HG03442 (cell line): ENCODE data around the gene FAT1.

Experiments
- ATAC-seq: cut with Tn5 transposase; IDR thresholded peaks from one replicate; pipeline ENCODE4 v1.9.1; 2021; ENCODE audit warnings: mild to moderate bottlenecking, moderate library complexity; ENCODE audit not compliant: unreplicated experiment

The FAT1 gene

DNA sequence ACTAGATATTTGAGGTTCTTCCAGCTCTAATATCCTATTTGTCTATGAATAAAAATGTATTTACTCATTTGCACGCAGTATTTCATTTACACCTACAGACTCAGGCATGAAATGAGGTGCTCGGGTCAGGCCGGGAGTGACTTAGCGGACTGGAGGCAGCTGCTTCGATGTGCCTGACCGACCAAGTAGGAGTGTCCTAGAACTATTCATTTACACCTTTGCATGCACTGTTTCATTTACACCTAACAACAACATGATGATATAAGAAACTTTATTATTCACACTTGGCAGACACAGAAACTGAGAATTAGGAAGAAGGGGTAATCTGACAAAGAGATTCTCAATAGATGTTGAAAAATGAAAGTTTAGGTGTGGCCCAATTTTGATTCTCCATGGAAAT lies 28.7 kb upstream of the FAT1 start:
- ATAC-seq: no peak

- ATAC-seq: no peak
Measured at GRCh38 chr4:186749611-186750281, 26.1 kb upstream of the FAT1 start.

DNA sequence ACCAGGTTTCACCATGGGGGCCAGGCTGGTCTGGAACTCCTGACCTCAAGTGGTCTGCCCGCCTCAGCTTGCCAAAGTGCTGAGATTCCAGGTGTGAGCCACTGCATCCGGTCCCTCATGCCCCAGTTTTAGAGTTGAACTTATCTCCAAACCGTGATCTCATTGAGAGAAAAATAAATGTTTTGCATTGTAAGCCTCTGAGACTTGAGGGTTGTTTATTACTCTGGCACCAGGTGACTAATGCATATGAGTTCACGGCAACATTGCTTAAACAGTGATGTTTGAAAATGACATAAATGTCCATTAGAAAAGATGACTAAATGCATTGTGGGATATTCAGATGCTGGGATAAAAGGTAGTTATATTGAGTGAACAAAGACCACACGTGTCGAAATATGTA lies 22.9 kb upstream of the FAT1 start:
- ATAC-seq: no peak

DNA sequence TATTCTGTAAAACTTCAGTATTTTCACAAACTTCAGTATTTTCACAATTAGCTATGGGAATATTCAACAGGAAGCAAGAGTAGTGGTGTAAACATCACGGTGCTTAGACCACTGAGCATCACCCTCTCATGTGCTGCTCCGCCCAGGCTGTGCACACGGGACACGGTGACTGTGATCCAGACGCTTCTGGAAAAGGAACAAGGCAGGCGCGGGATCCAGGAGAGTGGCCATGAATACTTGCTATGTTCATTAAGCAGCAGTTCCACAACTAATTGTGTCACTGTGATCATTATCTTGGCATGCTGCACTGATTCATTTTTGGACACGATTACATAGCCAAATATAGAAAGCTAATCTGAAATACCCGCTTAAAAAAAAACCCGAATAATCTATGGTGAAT lies 19.6 kb upstream of the FAT1 start:
- no peak for ATAC-seq

GRCh38 chr4:186740822-186741221 lies 17.2 kb upstream of the FAT1 start:
- no peak for ATAC-seq

DNA sequence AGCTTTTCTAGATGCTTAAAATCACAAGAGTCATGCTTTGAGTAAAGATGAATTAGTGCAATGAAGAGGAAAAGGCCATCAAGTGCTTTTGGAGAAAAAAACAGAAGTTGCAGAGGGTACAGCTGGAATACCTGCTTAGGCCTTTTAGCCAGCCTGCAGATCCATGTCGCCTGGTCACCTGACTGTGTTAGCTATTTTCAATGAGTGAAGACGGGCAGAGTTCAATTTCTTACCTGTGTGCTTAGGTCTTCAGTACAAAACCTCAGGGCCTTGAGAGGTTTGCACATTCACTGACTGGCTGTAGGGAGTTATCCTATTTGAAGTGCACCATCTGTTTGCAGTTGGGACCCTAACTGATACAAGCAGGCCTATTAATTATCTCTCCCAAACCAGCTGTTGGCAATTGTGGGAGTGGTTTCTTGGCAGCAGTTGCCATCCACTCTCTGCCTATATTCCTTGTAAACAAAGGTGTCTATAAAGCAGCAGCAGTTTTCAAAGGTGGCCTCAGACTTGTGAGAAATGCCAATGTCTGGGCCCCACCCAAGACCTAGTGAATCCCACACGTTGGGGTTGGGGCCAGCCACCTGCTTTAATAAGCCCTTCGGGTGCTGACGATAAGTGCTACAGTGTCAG lies 16.3 kb upstream of the FAT1 start:
- no peak for ATAC-seq

- ATAC-seq: no peak
Measured at GRCh38 chr4:186739317-186739716, 15.7 kb upstream of the FAT1 start.

- no peak for ATAC-seq
Measured at GRCh38 chr4:186738421-186738820, 14.8 kb upstream of the FAT1 start.

DNA sequence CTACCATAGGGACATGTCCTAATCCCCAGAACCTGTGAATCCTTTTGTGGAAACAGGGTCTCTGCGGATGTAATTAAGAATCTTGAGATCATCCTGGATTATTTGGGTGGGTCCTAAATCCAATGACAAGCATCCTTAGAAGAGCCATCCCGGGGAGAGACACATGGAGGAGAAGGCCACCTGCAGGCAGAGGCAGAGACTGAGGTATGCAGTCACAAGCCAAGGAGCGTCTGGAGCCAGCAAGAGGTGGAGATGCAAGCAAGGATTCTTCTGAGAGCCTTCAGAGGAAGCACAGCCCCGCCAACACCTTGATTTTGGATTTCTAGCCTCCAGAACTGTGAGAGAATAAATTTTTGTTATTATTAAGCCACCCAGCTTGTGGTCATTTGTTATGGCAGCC lies 13.8 kb upstream of the FAT1 start:
- ATAC-seq: no peak

GRCh38 chr4:186736466-186736865 lies 12.8 kb upstream of the FAT1 start:
- ATAC-seq: no peak

GRCh38 chr4:186734251-186734650 lies 10.6 kb upstream of the FAT1 start:
- no peak for ATAC-seq

GRCh38 chr4:186733778-186734177 lies 10.1 kb upstream of the FAT1 start:
- no peak for ATAC-seq

- no peak for ATAC-seq
Measured at GRCh38 chr4:186730621-186731020, 7.0 kb upstream of the FAT1 start.

GRCh38 chr4:186729856-186730255 lies 6.2 kb upstream of the FAT1 start:
- ATAC-seq: no peak

- ATAC-seq: no peak
Measured at GRCh38 chr4:186728631-186729271, 5.1 kb upstream of the FAT1 start.

DNA sequence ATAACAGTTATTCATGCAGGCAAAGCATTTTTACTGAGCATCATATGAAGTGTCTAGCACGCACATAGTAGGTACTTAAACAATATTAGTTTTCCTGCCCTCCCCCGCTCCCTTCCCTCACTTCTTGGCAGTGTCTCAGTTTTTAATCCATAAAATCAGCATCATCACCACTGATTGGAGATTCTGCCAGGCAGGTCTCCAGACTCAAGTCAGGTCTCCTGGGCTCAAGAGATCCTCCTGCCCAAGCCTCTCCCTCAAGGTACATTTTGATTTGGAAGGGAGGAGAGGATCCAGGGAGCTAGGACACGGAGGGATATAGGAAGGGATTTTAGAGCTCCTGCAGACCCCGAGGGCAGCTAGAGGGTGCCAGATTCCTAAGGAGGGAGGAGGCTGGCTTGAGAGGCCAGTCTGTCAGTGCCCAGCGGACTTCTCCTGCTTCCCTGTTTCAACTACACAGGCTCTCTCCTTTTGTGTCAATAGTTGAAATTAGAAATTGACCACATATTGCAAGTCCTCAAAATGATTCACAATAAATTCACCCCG lies 4.4 kb upstream of the FAT1 start:
- ATAC-seq: no peak

GRCh38 chr4:186727169-186727976 lies 3.7 kb upstream of the FAT1 start:
- no peak for ATAC-seq

- no peak for ATAC-seq
Measured at GRCh38 chr4:186726426-186727168, 2.9 kb upstream of the FAT1 start.

DNA sequence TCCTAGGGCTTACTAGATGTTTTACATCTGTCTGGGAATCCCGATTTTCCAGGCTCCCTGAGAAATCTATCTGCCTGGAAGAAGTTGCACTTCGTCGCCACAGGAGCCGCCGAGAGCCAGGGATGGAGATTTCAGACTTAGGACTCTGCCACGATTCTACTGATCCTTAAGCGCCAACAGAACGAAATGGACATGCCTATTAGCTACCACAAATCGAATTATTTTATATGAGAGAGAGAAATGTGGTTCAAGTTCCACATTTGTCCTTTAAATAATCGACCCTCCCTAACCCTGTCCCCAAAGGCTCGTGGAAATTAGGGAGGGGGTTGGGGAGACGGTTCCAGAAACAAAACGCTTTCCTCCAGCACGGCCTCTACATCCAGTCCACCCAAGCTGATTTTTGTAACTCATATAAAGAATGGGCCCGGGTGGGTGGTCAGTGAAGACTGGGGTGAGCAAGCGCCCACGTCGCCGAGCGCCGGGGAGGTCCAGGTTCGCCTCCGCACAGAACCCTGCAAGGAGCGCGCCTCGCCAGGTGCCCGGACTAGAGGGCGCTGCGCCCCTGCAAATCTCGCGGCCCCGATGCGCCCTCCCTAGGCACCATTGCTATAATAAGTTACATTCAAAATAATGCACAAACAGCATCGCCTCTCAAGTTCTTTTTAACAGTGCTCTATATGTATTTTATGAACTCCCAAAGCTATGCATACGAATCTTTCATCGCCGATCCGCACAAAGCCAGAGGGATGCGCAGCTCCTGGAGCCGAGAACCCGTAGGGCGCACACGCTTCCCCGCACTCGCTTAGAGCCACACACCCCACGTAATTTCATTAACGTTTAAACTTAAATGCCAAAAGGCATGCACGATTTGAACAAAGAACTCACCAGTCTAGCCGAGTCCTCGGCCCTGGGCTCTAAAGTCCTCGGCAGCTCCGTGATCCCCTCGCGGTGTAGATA lies 2.1 kb upstream of the FAT1 start:
- no peak for ATAC-seq
